GM12878 (cell line): ENCODE measurements around the gene ADCY7. TPM values are rescaled to one million over a fixed set of nuclear protein-coding genes. Genes with fewer than 3 reads are reported as not detected.

Experiments
- ATAC-seq: fragments of 200-7000 bp; cut with Tn5 transposase; 3 replicates; pipeline ENCODE4 v1.9.1; 2020; ENCODE audit warnings: mild to moderate bottlenecking, moderate library complexity
- BruUV-seq: library from RNA; stranded (reverse); fragments of 400-500 nt; replicated peaks from 2 replicates; lab custom pipeline; 2021; lab: Mats Ljungman, UMichigan
- CTCF ChIA-PET: fragments of 300-600 bp; sonication (Branson Sonifier 250); formaldehyde crosslinking; extraction: SDS; loops from one replicate; lab custom pipeline; 2021; ENCODE audit warnings: inconsistent platforms; lab: Yijun Ruan, JAX
- POLR2A ChIA-PET: fragments of 350-600 bp; formaldehyde crosslinking; extraction: SDS; loops from one replicate; lab custom pipeline; 2021; ENCODE audit warnings: inconsistent platforms; lab: Charles Lee
- RAD21 ChIA-PET: fragments of 300-600 bp; sonication (Branson Sonifier 250); formaldehyde crosslinking; loops from one replicate; lab custom pipeline; 2023; ENCODE audit warnings: antibody characterized with exemption; ENCODE audit not compliant: unreplicated experiment; lab: Charles Lee
- SMC1A ChIA-PET: fragments of 300-600 bp; sonication (Branson Sonifier 250); formaldehyde crosslinking; loops from one replicate; lab custom pipeline; 2023; ENCODE audit not compliant: unreplicated experiment, uncharacterized antibody; lab: Charles Lee
- DNase-seq: peaks from one replicate; pipeline ENCODE4 v3.0.0-alpha.2; 2011; ENCODE audit warnings: low read depth, low spot score
- FAIRE-seq: peaks from 3 replicates; lab custom pipeline; 2011; peaks lifted over from hg19 to GRCh38; lab: Jason Lieb, UNC
- H2AFZ ChIP-seq: 2 replicates; pipeline ENCODE4 v1.6.0; 2011; ENCODE audit warnings: low read depth, low read length, control low read depth; ENCODE audit not compliant: control insufficient read depth
- H3K27ac ChIP-seq: 2 replicates; pipeline ENCODE4 v1.5.1; 2011; ENCODE audit warnings: control low read depth; ENCODE audit not compliant: control insufficient read depth, insufficient read depth
- H3K27me3 ChIP-seq, 2 experiments: replicated peaks in 1 of 2; 2 replicates each; pipeline versions ENCODE4 v1.6.0 to v1.6.1; 2011; ENCODE audit warnings: low read length in 1 of 2; ENCODE audit not compliant: control insufficient read depth in 2 of 2, insufficient read depth in 2 of 2
- H3K36me3 ChIP-seq, 2 experiments: 2 replicates each; pipeline ENCODE4 v1.5.1; 2011; ENCODE audit warnings: low read length in 1 of 2; ENCODE audit not compliant: control insufficient read depth in 2 of 2, insufficient read depth in 2 of 2
- H3K4me1 ChIP-seq: 2 replicates; pipeline ENCODE4 v1.6.1; 2011; ENCODE audit warnings: mild to moderate bottlenecking, low read length, moderate library complexity, mixed read lengths; ENCODE audit not compliant: control insufficient read depth, insufficient read depth
- H3K4me2 ChIP-seq: 2 replicates; pipeline ENCODE4 v1.6.0; 2011; ENCODE audit warnings: control low read depth; ENCODE audit not compliant: control insufficient read depth, insufficient read depth
- H3K4me3 ChIP-seq: fragments of 200-600 bp; sonication (generic); 2 replicates; pipeline ENCODE4 v1.5.1; 2016
- H3K79me2 ChIP-seq: 2 replicates; pipeline ENCODE4 v1.6.0; 2011; ENCODE audit warnings: low read length; ENCODE audit not compliant: control insufficient read depth, insufficient read depth
- H3K9ac ChIP-seq: 2 replicates; pipeline ENCODE4 v1.8.0; 2011; ENCODE audit warnings: low read length, control low read depth, mixed read lengths; ENCODE audit not compliant: control insufficient read depth, insufficient read depth
- H3K9me3 ChIP-seq: replicated peaks from 3 replicates; pipeline ENCODE4 v1.5.1; 2011; ENCODE audit warnings: mild to moderate bottlenecking, low read length; ENCODE audit not compliant: control insufficient read depth, insufficient read depth
- H4K20me1 ChIP-seq: 2 replicates; pipeline ENCODE4 v1.6.0; 2011; ENCODE audit not compliant: control insufficient read depth, insufficient read depth
- ATF7 ChIP-seq: fragments of 450-650 bp; IDR thresholded peaks from 2 replicates; pipeline ENCODE4 v1.6.1; 2016; ENCODE audit warnings: low read depth, mild to moderate bottlenecking
- BHLHE40 ChIP-seq, 2 experiments: fragments of 450-650 bp in 1 of 2; IDR thresholded peaks; 2 replicates each; pipeline ENCODE4 v1.6.1; 2011 to 2017; ENCODE audit warnings: low read depth in 2 of 2, borderline replicate concordance in 1 of 2, improper control_type of control experiment in 1 of 2, low read length in 1 of 2, mild to moderate bottlenecking in 1 of 2
- EP300 ChIP-seq, 2 experiments: fragments of 150-350 bp in 1 of 2; IDR thresholded peaks; 2 replicates each; pipeline ENCODE4 v1.6.1; 2011 to 2012; ENCODE audit warnings: low read depth in 2 of 2, low read length in 2 of 2, borderline replicate concordance in 1 of 2, improper control_type of control experiment in 1 of 2, inconsistent platforms in 1 of 2; ENCODE audit not compliant: control insufficient read depth in 1 of 2
- HCFC1 ChIP-seq: fragments of 150-350 bp; IDR thresholded peaks from 2 replicates; pipeline ENCODE4 v1.6.1; 2014; ENCODE audit warnings: low read length
- HDAC2 ChIP-seq: fragments of 200-600 bp; sonication (generic); IDR thresholded peaks from 2 replicates; pipeline ENCODE4 v1.6.1; 2017
- LARP7 ChIP-seq: fragments of 450-650 bp; IDR thresholded peaks from 2 replicates; pipeline ENCODE4 v1.6.1; 2017; ENCODE audit warnings: mild to moderate bottlenecking
- NFYB ChIP-seq: IDR thresholded peaks from 2 replicates; pipeline ENCODE4 v1.6.1; 2011; ENCODE audit warnings: low read depth, mild to moderate bottlenecking, low read length, improper control_type of control experiment, moderate library complexity; ENCODE audit not compliant: insufficient read depth
- NR2C1 ChIP-seq: fragments of 450-650 bp; IDR thresholded peaks from 2 replicates; pipeline ENCODE4 v1.6.1; 2017; ENCODE audit warnings: antibody characterized with exemption, mild to moderate bottlenecking, moderate library complexity
- NR2F1 ChIP-seq: fragments of 450-650 bp; conservative IDR thresholded peaks from 2 replicates; pipeline ENCODE4 v1.6.1; 2017; ENCODE audit warnings: mild to moderate bottlenecking
- RFX5 ChIP-seq: IDR thresholded peaks from 2 replicates; pipeline ENCODE4 v1.6.1; 2011; ENCODE audit warnings: low read depth, low read length, improper control_type of control experiment
- SMAD1 ChIP-seq: fragments of 450-650 bp; IDR thresholded peaks from 2 replicates; pipeline ENCODE4 v1.6.1; 2018; ENCODE audit warnings: mild to moderate bottlenecking, low read depth; ENCODE audit not compliant: partially characterized antibody
- SREBF1 ChIP-seq: IDR thresholded peaks from 2 replicates; pipeline ENCODE4 v1.6.1; 2012; ENCODE audit warnings: mild to moderate bottlenecking, low read length
- STAT3 ChIP-seq: IDR thresholded peaks from 2 replicates; pipeline ENCODE4 v1.6.1; 2011; ENCODE audit warnings: low read depth, low read length, improper control_type of control experiment
- ZNF687 ChIP-seq: fragments of 450-650 bp; IDR thresholded peaks from 2 replicates; pipeline ENCODE4 v1.6.1; 2017; ENCODE audit warnings: mild to moderate bottlenecking, moderate library complexity
- WGBS: methylation state at CpG from one replicate; pipeline ENCODE4 v1.1.6; 2016; ENCODE audit warnings: low lambda C conversion rate; ENCODE audit not compliant: insufficient replicate concordance, insufficient coverage; ENCODE audit errors: missing lambda C conversion rate; 5-methylcytosine and 5-hydroxymethylcytosine counted together
- in situ Hi-C: fragments of 300-500 bp; cut with MboI; formaldehyde crosslinking; loops from 9 replicates; pipeline ENCODE4 v1.14.3; 2018; ENCODE audit warnings: mixed read lengths
- intact Hi-C: fragments of 100-400 bp; cut with micrococcal nuclease; formaldehyde crosslinking; loops from one replicate; pipeline ENCODE4 v1.14.2; 2022; ENCODE audit not compliant: unreplicated experiment
- polyA plus RNA-seq, 11 experiments: library from polyadenylated mRNA; depleted of rRNA in 4 of 11; unstranded in 6 of 11; stranded (reverse) in 5 of 11; fragments of >200 nt; fragmentation: Nextera tagmentation in 4 of 11; fragmentation: Illumina TruSeq in 1 of 11; extraction: Ambion mirVana in 4 of 11; extraction: Trizol in 1 of 11; gene quantifications; 1 replicate in 1 of 11; 2 replicates in 10 of 11; pipeline versions ENCODE4 v1.2.1 to v1.2.3, GENCODE V29; 2011 to 2016; ENCODE audit warnings: inconsistent platforms in 2 of 11, missing spikeins in 2 of 11, low read depth in 1 of 11
- total RNA-seq, 4 experiments: library from RNA; depleted of rRNA in 3 of 4; stranded (reverse); fragments of >200 nt in 3 of 4; fragmentation: Illumina TruSeq in 1 of 4; extraction: Trizol in 1 of 4; gene quantifications; 2 replicates each; pipeline versions ENCODE4 v1.2.1 to v1.2.3, GENCODE V29; 2013 to 2021
- TF ChIP-seq, protein P1 (sequence below): fragments of 450-650 bp; IDR thresholded peaks from 2 replicates; pipeline ENCODE4 v1.6.1; 2016; ENCODE audit warnings: mild to moderate bottlenecking, moderate library complexity, borderline replicate concordance

The ADCY7 gene
- total and polyA plus RNA-seq, 10 of the 15 experiments (the other 5 are each of a cell fraction or from before 2014, with no cell fraction given): 1.2 to 87.9 (median 24.4) TPM

DNA sequence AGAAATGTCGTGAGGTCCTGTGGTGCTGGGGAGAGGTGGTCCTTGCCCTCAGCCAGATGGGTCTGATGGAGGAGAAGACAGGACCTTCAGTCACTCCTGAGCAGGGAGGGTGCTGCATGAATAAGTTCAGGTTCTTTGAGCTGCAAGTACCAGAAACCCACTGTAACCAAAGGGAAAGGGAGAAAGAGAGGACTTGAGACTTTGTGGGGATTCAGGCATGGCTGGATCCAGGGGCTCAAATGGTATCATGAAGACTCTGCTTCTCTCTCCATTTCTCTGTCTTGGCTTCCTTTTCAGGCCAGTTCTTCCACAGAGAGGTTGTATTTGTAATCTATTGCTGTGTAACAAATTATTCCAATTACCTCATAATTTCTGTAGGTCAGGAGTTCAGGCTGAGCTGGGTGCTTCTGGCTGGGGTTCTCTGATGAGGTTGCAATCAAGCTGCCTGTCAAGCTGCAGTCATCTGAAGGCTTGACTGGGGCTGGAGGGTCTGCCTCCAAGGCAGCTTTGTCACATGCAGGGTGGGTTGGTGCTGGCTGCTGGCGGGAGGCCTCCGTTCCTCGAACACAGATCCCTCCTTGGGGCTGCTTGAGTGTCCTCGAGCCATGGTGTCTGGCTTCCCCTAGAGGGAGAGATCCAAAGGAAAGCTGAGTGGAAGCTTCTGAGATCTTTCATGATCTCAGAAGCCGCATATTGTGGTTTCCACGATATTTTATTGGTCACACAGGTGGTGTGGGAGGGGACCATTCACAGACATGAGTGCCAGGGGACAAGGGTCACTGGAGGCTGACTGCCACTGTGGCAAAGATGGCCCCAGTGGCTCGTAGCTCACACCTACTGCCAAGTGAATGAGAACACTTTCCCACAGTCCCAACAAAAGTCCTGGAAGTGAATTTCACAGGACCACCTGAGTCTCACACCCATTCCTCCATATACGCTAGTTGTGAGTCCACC, 5.9 kb upstream of the ADCY7 start:
- no peak for TF ChIP-seq NFYB
- no peak for TF ChIP-seq EP300 (IDR thresholded peaks at IDR 0.05; ENCODE audit: borderline replicate concordance in 1 of 2, control insufficient read depth in 1 of 2, low read depth in 2 of 2, low read length in 2 of 2)
- no peak for TF ChIP-seq RFX5
- TF ChIP-seq ZNF687: no peak
- no peak for TF ChIP-seq SREBF1
- TF ChIP-seq ATF7: no peak
- no peak for TF ChIP-seq NR2F1
- no peak for TF ChIP-seq STAT3
- no peak for TF ChIP-seq BHLHE40 (IDR thresholded peaks at IDR 0.05; ENCODE audit: borderline replicate concordance in 1 of 2, low read depth in 2 of 2, low read length in 1 of 2)
- no peak for TF ChIP-seq SMAD1
- no peak for TF ChIP-seq HDAC2
- no peak for TF ChIP-seq NR2C1
- TF ChIP-seq, protein P1, sequence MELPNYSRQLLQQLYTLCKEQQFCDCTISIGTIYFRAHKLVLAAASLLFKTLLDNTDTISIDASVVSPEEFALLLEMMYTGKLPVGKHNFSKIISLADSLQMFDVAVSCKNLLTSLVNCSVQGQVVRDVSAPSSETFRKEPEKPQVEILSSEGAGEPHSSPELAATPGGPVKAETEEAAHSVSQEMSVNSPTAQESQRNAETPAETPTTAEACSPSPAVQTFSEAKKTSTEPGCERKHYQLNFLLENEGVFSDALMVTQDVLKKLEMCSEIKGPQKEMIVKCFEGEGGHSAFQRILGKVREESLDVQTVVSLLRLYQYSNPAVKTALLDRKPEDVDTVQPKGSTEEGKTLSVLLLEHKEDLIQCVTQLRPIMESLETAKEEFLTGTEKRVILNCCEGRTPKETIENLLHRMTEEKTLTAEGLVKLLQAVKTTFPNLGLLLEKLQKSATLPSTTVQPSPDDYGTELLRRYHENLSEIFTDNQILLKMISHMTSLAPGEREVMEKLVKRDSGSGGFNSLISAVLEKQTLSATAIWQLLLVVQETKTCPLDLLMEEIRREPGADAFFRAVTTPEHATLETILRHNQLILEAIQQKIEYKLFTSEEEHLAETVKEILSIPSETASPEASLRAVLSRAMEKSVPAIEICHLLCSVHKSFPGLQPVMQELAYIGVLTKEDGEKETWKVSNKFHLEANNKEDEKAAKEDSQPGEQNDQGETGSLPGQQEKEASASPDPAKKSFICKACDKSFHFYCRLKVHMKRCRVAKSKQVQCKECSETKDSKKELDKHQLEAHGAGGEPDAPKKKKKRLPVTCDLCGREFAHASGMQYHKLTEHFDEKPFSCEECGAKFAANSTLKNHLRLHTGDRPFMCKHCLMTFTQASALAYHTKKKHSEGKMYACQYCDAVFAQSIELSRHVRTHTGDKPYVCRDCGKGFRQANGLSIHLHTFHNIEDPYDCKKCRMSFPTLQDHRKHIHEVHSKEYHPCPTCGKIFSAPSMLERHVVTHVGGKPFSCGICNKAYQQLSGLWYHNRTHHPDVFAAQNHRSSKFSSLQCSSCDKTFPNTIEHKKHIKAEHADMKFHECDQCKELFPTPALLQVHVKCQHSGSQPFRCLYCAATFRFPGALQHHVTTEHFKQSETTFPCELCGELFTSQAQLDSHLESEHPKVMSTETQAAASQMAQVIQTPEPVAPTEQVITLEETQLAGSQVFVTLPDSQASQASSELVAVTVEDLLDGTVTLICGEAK: no peak
- TF ChIP-seq LARP7: no peak
- no peak for TF ChIP-seq HCFC1
- TF ChIP-seq, all 136 proteins: peak for 0
- SMC1A ChIA-PET: interaction anchor here (1.5 kb wide), 1 partner anchor 12 kb away, joined by 4 read pairs; no protein-coding TSS in a partner anchor
- no peak overlapping the region for H2AFZ ChIP-seq
- peaks cover 21% of the 10 kb centered on the region for H3K4me1 ChIP-seq
- FAIRE-seq (no peak), ATAC-seq (no peak), DNase-seq (no peak)
- H3K9ac ChIP-seq: no peak overlapping the region
- CTCF ChIA-PET: interaction anchor here (0.7 to 1.3 kb wide), 2 partner anchors 14 to 94 kb away, joined by 3 to 4 read pairs; no protein-coding TSS in a partner anchor
- in situ Hi-C loops: no loop called here
- RAD21 ChIA-PET: interaction anchor here (0.6 to 2.2 kb wide), 2 partner anchors 10 to 14 kb away, joined by 3 to 6 read pairs; no protein-coding TSS in a partner anchor
- H3K27me3 ChIP-seq: no peaks in the 10 kb centered on the region; a peak in 1 of 4 replicates
- no peak overlapping the region for H3K27ac ChIP-seq
- H3K79me2 ChIP-seq: no peaks in the 10 kb centered on the region; the same call in 1 of the 2 replicates
- 72% methylated on average over 9 of the region's 9 CpGs for WGBS
- no peak overlapping the region for H3K4me2 ChIP-seq
- intact Hi-C loops: no loop called here
- no peaks in the 10 kb centered on the region; the same call in 2 of the 3 replicates for H3K9me3 ChIP-seq
- H4K20me1 ChIP-seq: no peaks in the 10 kb centered on the region
- H3K4me3 ChIP-seq: no peak overlapping the region
- H3K36me3 ChIP-seq: no peaks in the 10 kb centered on the region
- POLR2A ChIA-PET: no interaction called here
- BruUV-seq: no TSS peak
